SU-DHL-6 (cell line): Measurements from ENCODE around the gene A2ML1.

Experiments
- EZH2phosphoT487 ChIP-seq: fragments of 200-600 bp; sonication (generic), shearing (Covaris generic); conservative IDR thresholded peaks from 2 replicates; pipeline ENCODE4 v1.6.1; 2018; ENCODE audit warnings: mild to moderate bottlenecking, antibody characterized with exemption, low read length, moderate library complexity, mixed read lengths
- TF ChIP-seq, protein P1 (sequence below): fragments of 200-600 bp; sonication (generic); IDR thresholded peaks from one replicate; pipeline ENCODE4 v1.5.1; 2017; ENCODE audit warnings: antibody characterized with exemption, mild to moderate bottlenecking, low read length, moderate library complexity; ENCODE audit not compliant: insufficient read depth, poor library complexity, severe bottlenecking

DNA sequence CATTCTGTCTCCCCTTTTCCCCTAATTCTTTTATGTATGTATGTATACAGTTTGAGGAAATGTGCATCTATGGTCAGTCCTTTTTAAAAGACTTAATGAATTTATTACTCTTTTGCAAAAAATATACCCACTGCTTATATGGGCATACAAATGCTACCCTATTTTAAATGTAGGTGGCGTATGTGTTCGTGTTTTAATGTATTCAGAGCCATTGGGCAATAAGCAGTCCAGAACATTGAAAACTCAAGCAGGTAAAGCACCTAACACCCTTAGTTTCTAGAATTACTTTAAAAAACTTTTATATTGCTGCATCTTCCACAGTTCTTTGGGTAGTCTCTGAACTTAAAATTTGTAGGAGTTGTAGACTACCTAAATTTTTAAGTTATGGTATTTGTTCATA is 42.6 kb upstream of the A2ML1 start:
- TF ChIP-seq, protein P1, sequence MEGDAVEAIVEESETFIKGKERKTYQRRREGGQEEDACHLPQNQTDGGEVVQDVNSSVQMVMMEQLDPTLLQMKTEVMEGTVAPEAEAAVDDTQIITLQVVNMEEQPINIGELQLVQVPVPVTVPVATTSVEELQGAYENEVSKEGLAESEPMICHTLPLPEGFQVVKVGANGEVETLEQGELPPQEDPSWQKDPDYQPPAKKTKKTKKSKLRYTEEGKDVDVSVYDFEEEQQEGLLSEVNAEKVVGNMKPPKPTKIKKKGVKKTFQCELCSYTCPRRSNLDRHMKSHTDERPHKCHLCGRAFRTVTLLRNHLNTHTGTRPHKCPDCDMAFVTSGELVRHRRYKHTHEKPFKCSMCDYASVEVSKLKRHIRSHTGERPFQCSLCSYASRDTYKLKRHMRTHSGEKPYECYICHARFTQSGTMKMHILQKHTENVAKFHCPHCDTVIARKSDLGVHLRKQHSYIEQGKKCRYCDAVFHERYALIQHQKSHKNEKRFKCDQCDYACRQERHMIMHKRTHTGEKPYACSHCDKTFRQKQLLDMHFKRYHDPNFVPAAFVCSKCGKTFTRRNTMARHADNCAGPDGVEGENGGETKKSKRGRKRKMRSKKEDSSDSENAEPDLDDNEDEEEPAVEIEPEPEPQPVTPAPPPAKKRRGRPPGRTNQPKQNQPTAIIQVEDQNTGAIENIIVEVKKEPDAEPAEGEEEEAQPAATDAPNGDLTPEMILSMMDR = no peak
- no peak for TF ChIP-seq EZH2phosphoT487
